ENCODE results near the gene IL9.

The IL9 gene

DNA sequence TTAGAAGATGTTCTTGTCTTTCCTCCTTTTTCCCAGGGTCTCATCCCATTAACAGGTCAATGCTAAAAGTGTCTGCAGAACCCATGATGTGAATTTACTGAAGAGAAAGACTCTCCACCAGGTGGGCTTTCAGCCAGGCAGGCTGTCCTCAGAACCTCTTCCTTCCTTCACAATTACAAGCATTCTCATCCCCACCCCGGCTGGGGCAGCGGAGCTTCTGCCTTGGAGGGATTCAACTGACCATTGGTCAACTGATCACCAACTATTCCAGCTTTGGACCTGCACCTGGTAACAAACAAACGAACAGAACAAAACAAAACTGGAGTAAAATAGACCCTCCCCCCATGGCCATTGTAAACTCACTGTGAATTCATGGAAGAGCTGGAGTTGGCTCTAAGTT lies 12.6 kb downstream of the IL9 start:
- no peaks in the 10 kb centered on the region for H3K27me3 ChIP-seq (replicated peaks; ENCODE audit: insufficient read depth, low read length)
- no peak overlapping the region for H3K4me2 ChIP-seq (ENCODE audit: low read depth, low read length)
- TF ChIP-seq, protein P1, sequence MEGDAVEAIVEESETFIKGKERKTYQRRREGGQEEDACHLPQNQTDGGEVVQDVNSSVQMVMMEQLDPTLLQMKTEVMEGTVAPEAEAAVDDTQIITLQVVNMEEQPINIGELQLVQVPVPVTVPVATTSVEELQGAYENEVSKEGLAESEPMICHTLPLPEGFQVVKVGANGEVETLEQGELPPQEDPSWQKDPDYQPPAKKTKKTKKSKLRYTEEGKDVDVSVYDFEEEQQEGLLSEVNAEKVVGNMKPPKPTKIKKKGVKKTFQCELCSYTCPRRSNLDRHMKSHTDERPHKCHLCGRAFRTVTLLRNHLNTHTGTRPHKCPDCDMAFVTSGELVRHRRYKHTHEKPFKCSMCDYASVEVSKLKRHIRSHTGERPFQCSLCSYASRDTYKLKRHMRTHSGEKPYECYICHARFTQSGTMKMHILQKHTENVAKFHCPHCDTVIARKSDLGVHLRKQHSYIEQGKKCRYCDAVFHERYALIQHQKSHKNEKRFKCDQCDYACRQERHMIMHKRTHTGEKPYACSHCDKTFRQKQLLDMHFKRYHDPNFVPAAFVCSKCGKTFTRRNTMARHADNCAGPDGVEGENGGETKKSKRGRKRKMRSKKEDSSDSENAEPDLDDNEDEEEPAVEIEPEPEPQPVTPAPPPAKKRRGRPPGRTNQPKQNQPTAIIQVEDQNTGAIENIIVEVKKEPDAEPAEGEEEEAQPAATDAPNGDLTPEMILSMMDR (IDR thresholded peaks at IDR 0.05; ENCODE audit: low read length), result no peak
- no peak for TF ChIP-seq EZH2 (optimal IDR thresholded peaks at IDR 0.05; ENCODE audit: low read depth, low read length)
- no peak for TF ChIP-seq EZH2phosphoT487 (IDR thresholded peaks at IDR 0.05; ENCODE audit: low read length)
- H2AFZ ChIP-seq (ENCODE audit: low read length), result no peak overlapping the region
- no peaks in the 10 kb centered on the region for H4K20me1 ChIP-seq (ENCODE audit: insufficient read depth, low read length)
- H3K27ac ChIP-seq (ENCODE audit: low read length), result no peak overlapping the region
- no peak for DNase-seq
- H3K9me2 ChIP-seq (replicated peaks; ENCODE audit: insufficient read depth, low read length), result no peaks in the 10 kb centered on the region
- H3K4me3 ChIP-seq (ENCODE audit: low read length), result no peak overlapping the region
- no peak overlapping the region for H3K9ac ChIP-seq (ENCODE audit: low read length)
- peaks cover 13% of the 10 kb centered on the region for H3K4me1 ChIP-seq (ENCODE audit: low read length)
- no peaks in the 10 kb centered on the region for H3K36me3 ChIP-seq (replicated peaks; ENCODE audit: insufficient read depth, low read length)
- H3K9me3 ChIP-seq (replicated peaks; ENCODE audit: insufficient read depth, low read length), result no peaks in the 10 kb centered on the region
- peaks cover 6% of the 10 kb centered on the region for H3F3A ChIP-seq (ENCODE audit: insufficient read depth, low read length)
- no peaks in the 10 kb centered on the region for H3K79me2 ChIP-seq (ENCODE audit: low read length)

DNA sequence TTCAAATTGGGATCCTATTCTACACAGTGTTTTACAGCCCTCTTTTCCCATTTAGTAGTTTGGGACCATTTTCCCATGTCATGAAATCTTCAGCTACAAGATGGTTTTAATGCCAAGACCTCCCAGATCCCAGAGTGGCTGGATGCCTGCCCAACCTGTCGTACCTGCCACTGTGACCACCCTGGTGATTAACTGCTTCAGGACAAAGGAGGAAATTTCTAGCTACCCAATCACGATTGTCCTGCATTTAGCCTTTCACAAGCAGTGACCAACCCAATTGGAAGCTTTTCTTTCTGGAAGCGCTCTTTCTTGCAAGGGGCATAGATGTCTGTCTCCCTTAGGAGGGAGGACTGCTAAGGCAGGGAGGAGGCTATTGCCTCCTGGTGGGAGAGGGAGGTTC lies 13.8 kb downstream of the IL9 start:
- Histone ChIP-seq H2AFZ (ENCODE audit: low read length) (no peak overlapping the region), H3K4me3 (ENCODE audit: low read length) (no peak overlapping the region), H3K79me2 (ENCODE audit: low read length) (no peaks in the 10 kb centered on the region), H3K27ac (ENCODE audit: low read length) (no peak overlapping the region), H3K36me3 (replicated peaks; ENCODE audit: insufficient read depth, low read length) (no peaks in the 10 kb centered on the region), H3K9me3 (replicated peaks; ENCODE audit: insufficient read depth, low read length) (no peaks in the 10 kb centered on the region), H4K20me1 (ENCODE audit: insufficient read depth, low read length) (no peaks in the 10 kb centered on the region), H3K9ac (ENCODE audit: low read length) (no peak overlapping the region), H3K27me3 (replicated peaks; ENCODE audit: insufficient read depth, low read length) (no peaks in the 10 kb centered on the region), H3K4me2 (ENCODE audit: low read depth, low read length) (no peak overlapping the region), H3K9me2 (replicated peaks; ENCODE audit: insufficient read depth, low read length) (no peaks in the 10 kb centered on the region), H3K4me1 (ENCODE audit: low read length) (peaks cover 7% of the 10 kb centered on the region; the same call in 1 of the 2 replicates), H3F3A (ENCODE audit: insufficient read depth, low read length) (no peaks in the 10 kb centered on the region)
- no peak for DNase-seq
- TF ChIP-seq EZH2phosphoT487 (IDR thresholded peaks at IDR 0.05; ENCODE audit: low read length), result no peak
- TF ChIP-seq, protein P1 (IDR thresholded peaks at IDR 0.05; ENCODE audit: low read length), result no peak
- TF ChIP-seq EZH2 (optimal IDR thresholded peaks at IDR 0.05; ENCODE audit: low read depth, low read length), result no peak

DNA sequence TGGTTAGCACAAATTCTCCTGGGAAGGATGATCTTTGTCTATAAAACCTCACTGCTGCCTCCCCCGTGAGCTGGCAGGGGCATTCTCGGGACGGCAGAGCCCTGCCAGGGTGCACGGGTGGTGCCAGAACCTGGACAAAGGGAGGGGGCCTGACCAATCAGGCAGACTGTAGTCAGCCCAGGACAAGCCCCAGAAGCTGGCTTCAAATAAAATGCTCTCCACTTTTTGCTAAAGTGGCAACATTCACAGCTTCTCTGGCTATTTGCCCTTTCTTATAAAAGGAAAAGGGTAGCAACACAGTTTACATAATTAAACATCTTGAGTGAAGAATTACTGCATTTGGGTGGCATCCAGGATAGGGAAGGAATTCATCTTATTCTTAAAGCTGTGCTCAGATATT lies 14.4 kb downstream of the IL9 start:
- no peaks in the 10 kb centered on the region for H3K9me3 ChIP-seq (replicated peaks; ENCODE audit: insufficient read depth, low read length)
- H3F3A ChIP-seq (ENCODE audit: insufficient read depth, low read length), result no peaks in the 10 kb centered on the region
- no peak overlapping the region for H3K27ac ChIP-seq (ENCODE audit: low read length)
- H3K4me2 ChIP-seq (ENCODE audit: low read depth, low read length), result no peak overlapping the region
- no peaks in the 10 kb centered on the region for H3K79me2 ChIP-seq (ENCODE audit: low read length)
- H3K9me2 ChIP-seq (replicated peaks; ENCODE audit: insufficient read depth, low read length), result no peaks in the 10 kb centered on the region
- TF ChIP-seq EZH2phosphoT487 (IDR thresholded peaks at IDR 0.05; ENCODE audit: low read length) (no peak), EZH2 (optimal IDR thresholded peaks at IDR 0.05; ENCODE audit: low read depth, low read length) (no peak)
- TF ChIP-seq, protein P1 (IDR thresholded peaks at IDR 0.05; ENCODE audit: low read length), result no peak
- no peaks in the 10 kb centered on the region for H4K20me1 ChIP-seq (ENCODE audit: insufficient read depth, low read length)
- no peak overlapping the region for H3K9ac ChIP-seq (ENCODE audit: low read length)
- H3K27me3 ChIP-seq (replicated peaks; ENCODE audit: insufficient read depth, low read length), result no peaks in the 10 kb centered on the region
- no peak overlapping the region for H3K4me3 ChIP-seq (ENCODE audit: low read length)
- peaks cover 7% of the 10 kb centered on the region; the same call in 1 of the 2 replicates for H3K4me1 ChIP-seq (ENCODE audit: low read length)
- H2AFZ ChIP-seq (ENCODE audit: low read length), result no peak overlapping the region
- H3K36me3 ChIP-seq (replicated peaks; ENCODE audit: insufficient read depth, low read length), result no peaks in the 10 kb centered on the region
- DNase-seq, result no peak

All from MM.1S (cell line).